ENCODE results near the gene SPTBN1.

DNA sequence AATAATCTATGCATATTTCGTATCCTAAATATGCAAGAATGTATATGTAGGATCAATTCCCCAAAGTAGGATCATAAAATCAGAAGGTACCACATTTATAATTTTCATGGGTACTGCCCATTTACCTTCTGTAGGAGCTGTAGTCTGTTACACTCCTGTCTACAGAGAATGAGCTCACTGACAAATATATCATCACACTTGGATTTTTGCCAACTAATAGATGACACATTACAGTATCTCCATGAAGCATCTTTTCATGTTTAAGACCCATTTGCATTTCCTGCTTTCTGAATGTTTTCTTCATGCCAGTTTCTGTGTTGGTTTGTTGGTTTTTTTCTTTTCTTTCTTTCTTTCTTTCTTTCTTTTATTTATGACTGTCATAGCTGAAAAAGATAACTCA, 196.4 kb downstream of the SPTBN1 start:
- TF ChIP-seq, protein P1, sequence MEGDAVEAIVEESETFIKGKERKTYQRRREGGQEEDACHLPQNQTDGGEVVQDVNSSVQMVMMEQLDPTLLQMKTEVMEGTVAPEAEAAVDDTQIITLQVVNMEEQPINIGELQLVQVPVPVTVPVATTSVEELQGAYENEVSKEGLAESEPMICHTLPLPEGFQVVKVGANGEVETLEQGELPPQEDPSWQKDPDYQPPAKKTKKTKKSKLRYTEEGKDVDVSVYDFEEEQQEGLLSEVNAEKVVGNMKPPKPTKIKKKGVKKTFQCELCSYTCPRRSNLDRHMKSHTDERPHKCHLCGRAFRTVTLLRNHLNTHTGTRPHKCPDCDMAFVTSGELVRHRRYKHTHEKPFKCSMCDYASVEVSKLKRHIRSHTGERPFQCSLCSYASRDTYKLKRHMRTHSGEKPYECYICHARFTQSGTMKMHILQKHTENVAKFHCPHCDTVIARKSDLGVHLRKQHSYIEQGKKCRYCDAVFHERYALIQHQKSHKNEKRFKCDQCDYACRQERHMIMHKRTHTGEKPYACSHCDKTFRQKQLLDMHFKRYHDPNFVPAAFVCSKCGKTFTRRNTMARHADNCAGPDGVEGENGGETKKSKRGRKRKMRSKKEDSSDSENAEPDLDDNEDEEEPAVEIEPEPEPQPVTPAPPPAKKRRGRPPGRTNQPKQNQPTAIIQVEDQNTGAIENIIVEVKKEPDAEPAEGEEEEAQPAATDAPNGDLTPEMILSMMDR (IDR thresholded peaks at IDR 0.05), result no peak
- no peak for TF ChIP-seq POLR2A (IDR thresholded peaks at IDR 0.05)
